Testis (tissue), 2 donors: Measurements from ENCODE around the gene RAP2A.

Source experiments
- CTCF ChIP-seq, 3 experiments: fragments of 450-650 bp in 2 of 3; fragments of 200-600 bp in 1 of 3; sonication (generic) in 1 of 3; IDR thresholded peaks; one replicate each; pipeline ENCODE4 v1.5.1; 2016 to 2019; ENCODE audit warnings: antibody characterized with exemption in 3 of 3, mild to moderate bottlenecking in 2 of 3, moderate library complexity in 1 of 3
- POLR2A ChIP-seq: fragments of 450-650 bp; IDR thresholded peaks from one replicate; pipeline ENCODE4 v1.6.1; 2017; ENCODE audit warnings: antibody characterized with exemption, mild to moderate bottlenecking, moderate library complexity

GRCh38 chr13:97485320-97485719, 51.4 kb downstream of the RAP2A start:
- TF ChIP-seq CTCF (IDR thresholded peaks at IDR 0.05) = no peak
- TF ChIP-seq POLR2A = no peak
